Lower leg skin (tissue), 3 donors: Measurements from ENCODE around the gene TUBE1.

Experiments used
- POLR2A ChIP-seq, 2 donors: fragments of 450-650 bp; IDR thresholded peaks; one replicate each; pipeline ENCODE4 v1.6.1; 2016 to 2017; ENCODE audit warnings: antibody characterized with exemption in 2 of 2, mild to moderate bottlenecking in 1 of 2, moderate library complexity in 1 of 2
- TF ChIP-seq, protein P1 (sequence below), 3 donors: fragments of 450-650 bp; IDR thresholded peaks; one replicate each; pipeline ENCODE4 v1.5.1; 2016; ENCODE audit warnings: antibody characterized with exemption in 3 of 3, mild to moderate bottlenecking in 3 of 3, moderate library complexity in 2 of 3

DNA sequence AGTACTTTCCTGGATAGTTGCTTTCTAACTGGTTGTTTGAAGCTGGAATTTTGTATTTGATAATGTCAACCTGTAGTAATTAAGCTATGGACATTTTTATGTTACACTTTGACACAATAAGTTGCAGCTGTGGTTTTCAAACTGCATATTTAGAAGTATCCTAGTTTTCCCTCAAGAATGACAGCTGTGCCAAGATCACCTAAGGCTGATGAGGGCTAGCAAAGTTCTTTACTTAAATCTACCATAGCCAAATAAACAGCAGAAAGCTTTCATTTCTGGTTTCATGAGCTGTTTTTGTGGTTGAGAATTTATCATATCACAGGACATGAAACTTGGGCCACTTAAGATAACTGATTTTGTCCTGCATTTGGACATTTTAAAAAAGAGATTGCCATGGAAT, 30.8 kb upstream of the TUBE1 start:
- TF ChIP-seq, protein P1, sequence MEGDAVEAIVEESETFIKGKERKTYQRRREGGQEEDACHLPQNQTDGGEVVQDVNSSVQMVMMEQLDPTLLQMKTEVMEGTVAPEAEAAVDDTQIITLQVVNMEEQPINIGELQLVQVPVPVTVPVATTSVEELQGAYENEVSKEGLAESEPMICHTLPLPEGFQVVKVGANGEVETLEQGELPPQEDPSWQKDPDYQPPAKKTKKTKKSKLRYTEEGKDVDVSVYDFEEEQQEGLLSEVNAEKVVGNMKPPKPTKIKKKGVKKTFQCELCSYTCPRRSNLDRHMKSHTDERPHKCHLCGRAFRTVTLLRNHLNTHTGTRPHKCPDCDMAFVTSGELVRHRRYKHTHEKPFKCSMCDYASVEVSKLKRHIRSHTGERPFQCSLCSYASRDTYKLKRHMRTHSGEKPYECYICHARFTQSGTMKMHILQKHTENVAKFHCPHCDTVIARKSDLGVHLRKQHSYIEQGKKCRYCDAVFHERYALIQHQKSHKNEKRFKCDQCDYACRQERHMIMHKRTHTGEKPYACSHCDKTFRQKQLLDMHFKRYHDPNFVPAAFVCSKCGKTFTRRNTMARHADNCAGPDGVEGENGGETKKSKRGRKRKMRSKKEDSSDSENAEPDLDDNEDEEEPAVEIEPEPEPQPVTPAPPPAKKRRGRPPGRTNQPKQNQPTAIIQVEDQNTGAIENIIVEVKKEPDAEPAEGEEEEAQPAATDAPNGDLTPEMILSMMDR (IDR thresholded peaks at IDR 0.05): no peak
- TF ChIP-seq POLR2A (IDR thresholded peaks at IDR 0.05): no peak
